ENCODE data around the gene KLHDC8B.

Gene KLHDC8B

DNA sequence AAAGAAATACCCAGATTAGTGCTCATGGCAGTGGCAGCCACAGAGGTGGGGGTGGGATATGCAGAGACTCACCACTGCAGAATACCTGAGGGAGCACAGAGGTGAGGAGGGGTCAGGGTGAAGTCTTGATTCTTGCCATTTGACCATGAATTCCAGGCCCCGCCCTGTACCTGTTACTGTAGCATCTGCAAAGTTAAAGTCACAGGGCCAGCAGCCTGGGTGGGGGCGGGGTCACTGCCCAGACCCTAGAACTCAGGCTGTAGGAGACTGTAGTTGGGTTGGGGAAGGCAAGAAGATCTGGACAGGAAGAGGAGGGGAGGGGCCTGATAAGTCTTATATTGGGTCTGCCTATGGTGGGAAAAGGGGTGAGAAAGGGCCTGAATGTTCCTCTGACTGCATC is 19.8 kb upstream of the KLHDC8B start:
- no peak for TF ChIP-seq SPI1 (IDR thresholded peaks at IDR 0.05; ENCODE audit: borderline replicate concordance, low read depth)
- TF ChIP-seq, protein P1, sequence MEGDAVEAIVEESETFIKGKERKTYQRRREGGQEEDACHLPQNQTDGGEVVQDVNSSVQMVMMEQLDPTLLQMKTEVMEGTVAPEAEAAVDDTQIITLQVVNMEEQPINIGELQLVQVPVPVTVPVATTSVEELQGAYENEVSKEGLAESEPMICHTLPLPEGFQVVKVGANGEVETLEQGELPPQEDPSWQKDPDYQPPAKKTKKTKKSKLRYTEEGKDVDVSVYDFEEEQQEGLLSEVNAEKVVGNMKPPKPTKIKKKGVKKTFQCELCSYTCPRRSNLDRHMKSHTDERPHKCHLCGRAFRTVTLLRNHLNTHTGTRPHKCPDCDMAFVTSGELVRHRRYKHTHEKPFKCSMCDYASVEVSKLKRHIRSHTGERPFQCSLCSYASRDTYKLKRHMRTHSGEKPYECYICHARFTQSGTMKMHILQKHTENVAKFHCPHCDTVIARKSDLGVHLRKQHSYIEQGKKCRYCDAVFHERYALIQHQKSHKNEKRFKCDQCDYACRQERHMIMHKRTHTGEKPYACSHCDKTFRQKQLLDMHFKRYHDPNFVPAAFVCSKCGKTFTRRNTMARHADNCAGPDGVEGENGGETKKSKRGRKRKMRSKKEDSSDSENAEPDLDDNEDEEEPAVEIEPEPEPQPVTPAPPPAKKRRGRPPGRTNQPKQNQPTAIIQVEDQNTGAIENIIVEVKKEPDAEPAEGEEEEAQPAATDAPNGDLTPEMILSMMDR (IDR thresholded peaks at IDR 0.05; ENCODE audit: insufficient read depth, low read length), result no peak
- Histone ChIP-seq H3K27me3 (ENCODE audit: insufficient read depth, poor library complexity, severe bottlenecking) (no peaks in the 10 kb centered on the region), H3K27ac (replicated peaks) (no peak overlapping the region), H3K4me3 (replicated peaks; ENCODE audit: insufficient read depth, low read length) (no peak overlapping the region)
- DNase-seq (ENCODE audit: low read depth in 1 of 2, low spot score in 1 of 2), result no peak

DNA sequence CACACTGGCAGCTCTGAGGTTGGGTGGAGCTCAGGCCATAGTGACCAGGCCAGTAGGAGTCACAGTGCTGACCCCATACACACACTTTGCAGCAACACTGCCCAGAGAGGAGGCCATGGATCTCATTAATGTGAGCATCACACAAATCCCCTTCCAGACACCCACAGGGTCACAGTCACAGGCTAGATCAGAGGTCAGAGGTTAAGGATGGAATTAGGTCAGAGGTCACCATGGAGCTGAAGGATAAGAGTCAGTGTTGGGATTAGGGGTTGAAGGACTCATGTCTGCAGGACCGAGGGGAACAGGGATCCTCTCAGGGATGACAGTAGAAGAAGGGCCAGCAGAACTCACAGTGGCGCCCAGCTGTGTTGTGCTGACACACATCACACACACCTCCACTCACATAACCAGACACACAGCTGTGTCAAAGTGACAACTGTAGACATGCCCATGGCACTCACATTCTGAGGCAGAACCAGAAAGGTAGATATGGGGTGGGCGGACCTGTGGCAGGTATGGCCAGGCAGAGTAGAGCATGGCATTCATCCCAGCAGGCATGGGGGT is 18.0 kb upstream of the KLHDC8B start:
- TF ChIP-seq, protein P2, sequence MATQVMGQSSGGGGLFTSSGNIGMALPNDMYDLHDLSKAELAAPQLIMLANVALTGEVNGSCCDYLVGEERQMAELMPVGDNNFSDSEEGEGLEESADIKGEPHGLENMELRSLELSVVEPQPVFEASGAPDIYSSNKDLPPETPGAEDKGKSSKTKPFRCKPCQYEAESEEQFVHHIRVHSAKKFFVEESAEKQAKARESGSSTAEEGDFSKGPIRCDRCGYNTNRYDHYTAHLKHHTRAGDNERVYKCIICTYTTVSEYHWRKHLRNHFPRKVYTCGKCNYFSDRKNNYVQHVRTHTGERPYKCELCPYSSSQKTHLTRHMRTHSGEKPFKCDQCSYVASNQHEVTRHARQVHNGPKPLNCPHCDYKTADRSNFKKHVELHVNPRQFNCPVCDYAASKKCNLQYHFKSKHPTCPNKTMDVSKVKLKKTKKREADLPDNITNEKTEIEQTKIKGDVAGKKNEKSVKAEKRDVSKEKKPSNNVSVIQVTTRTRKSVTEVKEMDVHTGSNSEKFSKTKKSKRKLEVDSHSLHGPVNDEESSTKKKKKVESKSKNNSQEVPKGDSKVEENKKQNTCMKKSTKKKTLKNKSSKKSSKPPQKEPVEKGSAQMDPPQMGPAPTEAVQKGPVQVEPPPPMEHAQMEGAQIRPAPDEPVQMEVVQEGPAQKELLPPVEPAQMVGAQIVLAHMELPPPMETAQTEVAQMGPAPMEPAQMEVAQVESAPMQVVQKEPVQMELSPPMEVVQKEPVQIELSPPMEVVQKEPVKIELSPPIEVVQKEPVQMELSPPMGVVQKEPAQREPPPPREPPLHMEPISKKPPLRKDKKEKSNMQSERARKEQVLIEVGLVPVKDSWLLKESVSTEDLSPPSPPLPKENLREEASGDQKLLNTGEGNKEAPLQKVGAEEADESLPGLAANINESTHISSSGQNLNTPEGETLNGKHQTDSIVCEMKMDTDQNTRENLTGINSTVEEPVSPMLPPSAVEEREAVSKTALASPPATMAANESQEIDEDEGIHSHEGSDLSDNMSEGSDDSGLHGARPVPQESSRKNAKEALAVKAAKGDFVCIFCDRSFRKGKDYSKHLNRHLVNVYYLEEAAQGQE (IDR thresholded peaks at IDR 0.05; ENCODE audit: insufficient replicate concordance, low read depth), result no peak
- TF ChIP-seq POLR2AphosphoS5 (IDR thresholded peaks at IDR 0.05; ENCODE audit: low read depth) (no peak), GABPA (IDR thresholded peaks at IDR 0.05; ENCODE audit: low read depth) (no peak), SPI1 (IDR thresholded peaks at IDR 0.05; ENCODE audit: borderline replicate concordance, low read depth) (no peak)
- TF ChIP-seq, protein P1 (IDR thresholded peaks at IDR 0.05; ENCODE audit: insufficient read depth, low read length), result no peak
- Histone ChIP-seq H3K27me3 (ENCODE audit: insufficient read depth, poor library complexity, severe bottlenecking) (no peaks in the 10 kb centered on the region), H3K4me3 (replicated peaks; ENCODE audit: insufficient read depth, low read length) (no peak overlapping the region), H3K27ac (replicated peaks) (no peak overlapping the region)
- no peak for DNase-seq (ENCODE audit: low read depth in 1 of 2, low spot score in 1 of 2)

DNA sequence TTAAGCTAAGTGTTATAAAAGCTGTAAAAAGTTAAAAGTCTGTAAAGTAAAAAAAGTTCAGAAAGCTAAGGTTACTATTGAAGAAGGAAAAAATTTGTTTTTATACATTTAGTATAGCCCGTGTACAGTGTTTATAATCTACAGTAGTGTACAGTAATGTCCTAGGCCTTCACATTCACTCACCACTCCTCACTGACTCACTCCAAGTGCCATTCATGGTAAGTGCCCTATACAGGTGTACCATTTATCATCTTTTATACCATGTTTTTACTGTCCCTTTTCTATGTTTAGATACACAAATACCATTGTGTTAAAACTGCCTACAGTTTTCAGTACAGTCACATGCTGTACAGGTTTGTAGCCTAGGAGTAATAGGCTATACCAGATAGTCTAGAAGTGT is 14.1 kb upstream of the KLHDC8B start:
- H3K4me3 ChIP-seq (replicated peaks; ENCODE audit: insufficient read depth, low read length), result no peak overlapping the region
- TF ChIP-seq, protein P1 (IDR thresholded peaks at IDR 0.05; ENCODE audit: insufficient read depth, low read length), result no peak
- no peak overlapping the region for H3K27ac ChIP-seq (replicated peaks)
- no peak for DNase-seq (ENCODE audit: low read depth in 1 of 2, low spot score in 1 of 2)
- no peaks in the 10 kb centered on the region for H3K27me3 ChIP-seq (ENCODE audit: insufficient read depth, poor library complexity, severe bottlenecking)

DNA sequence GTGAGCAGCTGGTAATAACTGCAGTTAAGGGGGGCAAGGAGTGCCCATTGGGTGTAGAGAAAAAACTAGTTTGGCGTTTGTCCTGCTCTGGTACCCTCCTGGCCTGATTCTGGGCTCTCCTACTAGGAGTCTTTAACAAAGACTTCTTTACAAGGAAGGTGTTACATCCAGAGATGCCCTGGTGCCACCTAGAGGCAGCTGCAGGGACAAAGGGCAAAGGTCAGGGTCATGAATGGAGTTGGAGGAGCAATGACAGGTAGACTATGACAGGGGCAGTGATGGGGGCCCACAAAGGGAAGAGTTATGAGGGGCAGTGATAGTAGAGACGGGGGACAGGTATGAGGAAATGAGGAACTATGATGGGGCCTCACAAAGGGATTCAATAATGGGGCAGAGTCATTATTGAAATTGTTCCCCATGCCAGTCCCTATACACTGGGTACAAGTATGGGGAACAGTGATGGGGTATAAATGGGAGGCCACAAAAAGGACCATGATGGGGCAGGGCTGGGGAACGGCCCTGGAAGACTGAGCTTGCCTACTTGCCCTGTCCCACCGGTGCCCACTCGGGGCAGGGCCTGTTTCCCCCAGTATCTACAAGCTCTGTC is 13.2 kb upstream of the KLHDC8B start:
- Histone ChIP-seq H3K27me3 (ENCODE audit: insufficient read depth, poor library complexity, severe bottlenecking) (no peaks in the 10 kb centered on the region), H3K27ac (replicated peaks) (no peak overlapping the region), H3K4me3 (replicated peaks; ENCODE audit: insufficient read depth, low read length) (no peak overlapping the region)
- DNase-seq (ENCODE audit: low read depth in 1 of 2, low spot score in 1 of 2), result peak; percentile 28 to 74
- TF ChIP-seq POLR2AphosphoS5 (IDR thresholded peaks at IDR 0.05; ENCODE audit: low read depth), result no peak
- TF ChIP-seq, protein P1 (IDR thresholded peaks at IDR 0.05; ENCODE audit: insufficient read depth, low read length), result peak; percentile 27
